Effector memory CD4-positive, alpha-beta T cell (primary cell): ENCODE results near the gene TPRA1.

ENCODE experiments used
- DNase-seq, 3 donors: peaks; one replicate each; pipeline ENCODE4 v3.0.0-alpha.2; 2020
- H3K27ac ChIP-seq: 2 replicates; pipeline ENCODE4 v1.7.0; 2013; ENCODE audit warnings: mild to moderate bottlenecking, low read length, moderate library complexity; ENCODE audit not compliant: insufficient read depth, poor library complexity, severe bottlenecking
- H3K27me3 ChIP-seq: replicated peaks from 2 replicates; pipeline ENCODE4 v1.7.0; 2013; ENCODE audit warnings: mild to moderate bottlenecking, low read length; ENCODE audit not compliant: insufficient read depth, control insufficient read depth, poor library complexity, severe bottlenecking
- H3K36me3 ChIP-seq: 2 replicates; pipeline ENCODE4 v1.7.0; 2013; ENCODE audit warnings: mild to moderate bottlenecking, low read length, moderate library complexity; ENCODE audit not compliant: control insufficient read depth, insufficient read depth
- H3K4me1 ChIP-seq: 2 replicates; pipeline ENCODE4 v1.7.0; 2013; ENCODE audit warnings: low read length, mild to moderate bottlenecking; ENCODE audit not compliant: control insufficient read depth, insufficient read depth, poor library complexity, severe bottlenecking
- H3K4me3 ChIP-seq: 2 replicates; pipeline ENCODE4 v1.7.0; 2013; ENCODE audit warnings: low read length, low read depth, mild to moderate bottlenecking; ENCODE audit not compliant: insufficient read depth, poor library complexity, severe bottlenecking
- H3K9me3 ChIP-seq: 2 replicates; pipeline ENCODE4 v1.7.0; 2013; ENCODE audit warnings: mild to moderate bottlenecking, low read length, moderate library complexity; ENCODE audit not compliant: control insufficient read depth

TPRA1 gene

DNA sequence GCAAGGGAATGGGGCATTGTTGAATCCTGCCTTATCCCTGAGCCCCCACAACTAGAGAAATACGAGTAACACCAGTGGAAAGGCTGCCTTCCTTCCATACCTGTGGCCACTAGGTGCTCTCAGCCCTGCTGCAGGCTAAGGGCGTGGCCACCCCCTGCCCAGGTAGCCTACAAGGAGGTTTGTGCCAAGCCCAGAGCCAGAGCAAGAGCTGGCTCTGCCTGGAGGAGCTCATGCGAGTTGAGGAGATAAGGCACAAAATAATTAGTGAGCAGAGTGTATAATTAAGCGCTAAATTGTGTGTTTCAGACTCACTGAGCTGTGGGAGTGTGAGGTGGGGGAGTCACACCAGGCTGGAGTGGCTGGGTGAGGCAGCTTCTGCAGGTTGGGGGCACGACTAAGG, 49.2 kb downstream of the TPRA1 start:
- Histone ChIP-seq H3K36me3 (no peaks in the 10 kb centered on the region), H3K9me3 (no peaks in the 10 kb centered on the region), H3K27ac (no peak overlapping the region), H3K4me1 (no peaks in the 10 kb centered on the region), H3K27me3 (no peaks in the 10 kb centered on the region), H3K4me3 (no peak overlapping the region)
- no peak for DNase-seq

DNA sequence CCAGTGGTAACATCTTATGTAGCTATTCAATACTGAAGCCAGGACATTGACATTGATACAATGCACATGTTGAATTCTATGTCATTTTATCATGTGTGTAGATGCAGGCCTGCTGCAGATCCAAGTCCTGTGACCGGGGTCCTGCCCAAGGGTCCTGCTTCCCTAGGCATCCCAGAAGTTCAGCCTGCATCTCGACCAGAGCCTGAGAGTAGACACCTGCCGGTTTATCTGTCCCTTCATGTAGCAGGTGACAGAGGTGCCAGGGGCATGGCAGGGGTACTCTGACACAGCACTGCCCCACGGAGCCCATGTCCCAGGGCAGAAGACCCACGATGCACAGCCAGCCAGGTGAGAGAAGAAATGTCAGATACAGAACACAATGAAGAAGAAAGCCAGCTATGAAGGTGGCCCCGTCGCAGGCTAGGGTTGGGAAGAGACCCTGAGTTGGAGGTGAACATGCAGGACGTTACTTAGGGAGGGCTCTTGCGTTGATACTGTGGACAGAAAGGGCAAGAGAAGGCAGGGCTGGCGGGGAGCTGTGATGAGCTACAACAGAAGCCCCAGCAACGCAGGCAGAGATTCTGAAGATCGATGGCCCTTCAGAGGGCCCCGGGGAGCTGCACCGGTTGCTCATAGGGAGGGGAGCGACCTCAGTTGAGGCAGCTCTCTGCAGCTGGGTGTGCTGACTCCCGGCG, 51.0 kb downstream of the TPRA1 start:
- no peak overlapping the region for H3K4me3 ChIP-seq
- no peaks in the 10 kb centered on the region for H3K9me3 ChIP-seq
- no peaks in the 10 kb centered on the region for H3K27me3 ChIP-seq
- H3K4me1 ChIP-seq: no peaks in the 10 kb centered on the region
- H3K27ac ChIP-seq: no peak overlapping the region
- DNase-seq: no peak
- H3K36me3 ChIP-seq: no peaks in the 10 kb centered on the region

DNA sequence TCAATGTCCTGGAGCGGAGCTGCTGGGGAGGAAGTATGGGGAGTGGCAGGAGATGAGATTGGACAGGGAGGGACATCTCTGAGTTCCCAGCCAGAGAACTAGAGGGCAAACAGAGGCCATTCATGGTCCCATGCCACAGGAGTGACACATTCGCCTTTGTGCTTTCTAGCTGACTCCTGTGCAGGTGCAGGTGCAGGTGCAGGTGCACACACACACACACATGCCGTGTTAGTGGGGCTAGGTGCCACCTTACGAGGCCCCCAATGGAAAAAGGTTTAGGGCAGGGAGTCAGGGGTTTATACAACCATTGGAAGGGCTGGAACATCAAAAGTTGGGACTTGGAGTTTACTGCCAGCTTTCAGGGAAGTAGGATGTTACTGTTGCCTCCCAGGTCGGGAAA, 52.0 kb downstream of the TPRA1 start:
- Histone ChIP-seq H3K9me3 (no peaks in the 10 kb centered on the region), H3K4me1 (no peaks in the 10 kb centered on the region), H3K36me3 (no peaks in the 10 kb centered on the region), H3K4me3 (no peak overlapping the region), H3K27ac (no peak overlapping the region), H3K27me3 (no peaks in the 10 kb centered on the region)
- no peak for DNase-seq

DNA sequence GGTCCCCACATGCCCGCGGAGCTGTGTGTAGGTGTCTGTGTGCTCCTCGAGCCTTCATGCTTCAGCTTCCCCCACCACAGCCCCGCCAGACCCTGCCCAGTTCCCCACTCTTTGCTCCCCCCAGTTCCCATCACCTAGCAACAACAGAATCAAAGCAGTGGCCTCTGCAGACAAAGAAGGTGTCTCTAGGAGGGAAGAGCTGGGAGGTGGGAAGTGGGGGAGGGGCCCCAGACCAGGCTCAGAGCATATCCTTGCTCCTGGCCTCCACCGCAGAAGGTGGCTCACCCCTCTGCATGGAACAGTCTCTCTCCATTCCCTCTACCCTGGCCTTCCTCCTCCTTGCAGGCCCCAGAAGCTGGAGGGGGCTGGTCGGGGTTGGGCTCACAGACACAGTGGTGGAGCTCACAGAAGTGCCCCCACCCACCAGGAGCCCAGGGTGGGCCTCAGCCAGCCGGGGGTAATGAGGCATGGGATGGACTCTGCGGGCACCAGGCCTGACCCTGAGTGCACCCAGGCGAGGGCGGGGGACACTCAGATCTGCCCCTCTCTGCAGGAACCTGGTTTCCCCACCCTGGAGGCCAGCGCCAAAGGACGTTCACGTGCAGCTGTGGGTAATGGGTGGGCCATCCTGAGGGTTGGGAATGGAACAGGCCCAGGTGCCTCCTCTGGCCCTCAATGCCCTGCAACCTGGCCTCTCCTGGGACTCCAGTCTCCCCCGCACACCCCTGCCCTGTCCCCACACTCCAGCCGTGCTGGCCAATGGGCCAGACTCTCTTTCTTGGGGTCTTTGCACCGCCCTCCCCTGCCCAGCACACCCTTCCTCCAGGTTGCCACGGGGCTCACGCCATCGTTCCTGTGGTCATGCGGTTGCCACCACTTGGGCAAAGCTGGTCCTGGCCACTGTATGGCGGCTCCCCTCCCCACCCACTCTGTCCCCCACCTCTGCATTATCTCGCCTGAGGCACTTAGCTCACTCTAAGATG, 53.4 kb downstream of the TPRA1 start:
- Histone ChIP-seq H3K27ac (no peak overlapping the region), H3K36me3 (no peaks in the 10 kb centered on the region), H3K4me1 (no peaks in the 10 kb centered on the region), H3K4me3 (no peak overlapping the region), H3K27me3 (no peaks in the 10 kb centered on the region), H3K9me3 (no peaks in the 10 kb centered on the region)
- DNase-seq: no peak

DNA sequence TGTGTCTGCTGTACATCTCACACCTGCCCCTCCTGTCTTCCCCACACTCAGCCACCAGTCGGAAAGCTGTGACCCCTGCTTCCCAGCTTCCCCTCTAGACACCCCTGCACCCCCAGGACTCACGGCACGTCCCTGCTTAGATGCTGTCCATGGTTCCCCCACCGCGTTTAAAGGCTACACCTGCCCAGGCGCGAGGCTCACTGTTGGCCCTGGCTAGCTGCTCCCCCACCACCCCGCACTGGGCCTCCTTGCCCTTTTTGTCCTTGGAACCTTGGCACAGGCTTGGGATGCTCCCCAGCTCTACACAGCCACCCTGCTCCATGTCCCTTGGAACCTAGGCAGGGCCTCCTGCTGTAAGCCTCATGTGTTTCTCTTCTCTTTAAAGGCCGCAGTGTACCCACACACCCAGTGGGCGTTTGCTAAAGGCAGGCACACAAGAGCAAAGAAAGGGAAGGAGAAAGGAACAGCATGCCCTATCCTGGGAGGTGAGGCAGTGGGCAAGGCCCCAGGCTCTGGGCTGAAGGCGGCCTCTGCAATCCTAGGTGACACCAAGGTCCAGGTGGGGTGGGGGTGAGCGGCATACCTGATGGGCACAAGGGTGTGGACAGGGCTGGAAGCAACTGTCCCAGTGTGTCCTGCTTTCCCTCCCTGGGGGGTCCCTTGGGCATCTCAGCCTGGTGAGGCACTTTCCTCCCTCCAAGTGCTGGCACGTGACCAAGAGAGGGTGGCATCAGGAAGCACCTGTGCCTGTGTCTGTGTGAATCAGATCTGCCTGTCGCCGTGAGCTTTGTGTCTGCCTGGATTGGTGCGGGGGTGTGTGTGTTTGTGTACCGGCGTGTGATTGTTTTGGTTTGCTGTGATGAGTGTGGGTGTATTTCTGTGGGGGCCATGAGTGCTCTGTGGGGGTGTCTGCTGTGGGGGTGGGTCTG, 54.4 kb downstream of the TPRA1 start:
- Histone ChIP-seq H3K4me3 (no peak overlapping the region), H3K9me3 (no peaks in the 10 kb centered on the region), H3K27ac (no peak overlapping the region), H3K4me1 (no peaks in the 10 kb centered on the region), H3K36me3 (no peaks in the 10 kb centered on the region), H3K27me3 (no peaks in the 10 kb centered on the region)
- DNase-seq: no peak

DNA sequence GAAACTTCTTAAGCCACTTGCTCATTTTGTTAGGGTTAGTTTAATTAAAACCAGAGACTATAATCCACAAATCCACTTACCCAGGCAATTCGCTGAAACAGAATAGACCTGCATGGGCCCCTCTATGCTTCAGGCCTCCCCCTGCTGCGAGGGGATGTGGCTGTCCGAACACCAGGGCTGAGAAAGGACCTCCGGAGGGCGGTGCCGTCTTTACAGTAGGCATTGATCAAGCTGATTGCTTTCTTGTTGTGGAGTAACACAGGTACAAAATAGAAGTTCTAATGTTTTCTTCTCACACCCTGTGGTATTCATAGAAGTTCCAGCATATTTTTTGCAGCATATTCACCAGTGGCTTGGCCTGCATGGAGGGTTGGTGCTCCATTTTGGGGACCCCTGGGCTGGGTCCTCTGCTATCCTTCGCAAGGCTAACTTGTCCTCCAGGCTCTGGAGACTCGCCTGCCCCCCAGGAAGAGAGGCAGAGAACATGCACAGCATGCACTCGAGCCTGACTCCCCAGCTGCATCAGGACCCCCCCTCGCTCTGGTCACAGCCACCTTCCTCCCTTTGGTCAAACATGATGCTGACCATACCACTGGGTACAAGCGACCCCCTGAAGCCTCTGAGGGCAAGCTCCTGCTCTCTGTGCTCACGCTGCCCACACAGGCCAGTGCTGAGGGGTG, 55.3 kb downstream of the TPRA1 start:
- Histone ChIP-seq H3K36me3 (no peaks in the 10 kb centered on the region), H3K9me3 (no peaks in the 10 kb centered on the region), H3K4me3 (no peak overlapping the region), H3K27ac (no peak overlapping the region), H3K27me3 (no peaks in the 10 kb centered on the region), H3K4me1 (no peaks in the 10 kb centered on the region)
- DNase-seq: no peak

DNA sequence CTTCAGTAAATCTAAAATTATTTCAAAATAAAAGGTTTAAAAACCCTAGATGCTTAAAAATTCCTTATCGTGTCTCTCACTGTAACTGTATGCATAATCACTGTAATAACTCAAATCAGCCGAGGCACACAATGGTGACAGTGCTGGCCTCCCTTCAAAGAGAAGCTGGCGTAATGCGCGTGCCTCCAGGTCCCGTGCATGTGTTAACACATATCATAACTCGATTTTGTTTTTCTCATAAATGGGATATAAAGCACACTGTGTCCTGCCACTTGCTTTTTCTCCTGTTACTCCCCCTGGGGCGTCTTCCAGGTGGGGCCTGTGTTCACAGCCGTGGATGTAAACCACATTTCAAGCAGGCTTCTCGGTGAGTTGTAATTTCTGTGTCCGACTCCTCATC, 56.0 kb downstream of the TPRA1 start:
- Histone ChIP-seq H3K27ac (no peak overlapping the region), H3K36me3 (no peaks in the 10 kb centered on the region), H3K9me3 (no peaks in the 10 kb centered on the region), H3K27me3 (no peaks in the 10 kb centered on the region), H3K4me1 (no peaks in the 10 kb centered on the region), H3K4me3 (no peak overlapping the region)
- DNase-seq: no peak

DNA sequence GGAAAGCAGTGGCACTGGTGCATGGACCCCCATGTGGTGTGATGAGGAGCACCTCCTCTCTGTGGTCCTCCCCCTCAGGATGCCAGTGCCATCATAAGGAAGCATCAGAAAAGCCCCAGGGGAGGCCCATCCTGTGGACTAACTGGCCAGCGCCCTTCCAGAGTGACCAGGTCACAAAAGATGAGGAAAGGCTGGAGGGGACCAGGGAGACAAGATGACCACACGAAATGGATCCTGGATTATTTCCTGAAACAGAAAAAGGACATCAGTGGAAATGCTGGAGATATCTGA, 56.4 kb downstream of the TPRA1 start:
- Histone ChIP-seq H3K27me3 (no peaks in the 10 kb centered on the region), H3K9me3 (no peaks in the 10 kb centered on the region), H3K4me3 (no peak overlapping the region), H3K4me1 (no peaks in the 10 kb centered on the region), H3K36me3 (no peaks in the 10 kb centered on the region), H3K27ac (no peak overlapping the region)
- no peak for DNase-seq

DNA sequence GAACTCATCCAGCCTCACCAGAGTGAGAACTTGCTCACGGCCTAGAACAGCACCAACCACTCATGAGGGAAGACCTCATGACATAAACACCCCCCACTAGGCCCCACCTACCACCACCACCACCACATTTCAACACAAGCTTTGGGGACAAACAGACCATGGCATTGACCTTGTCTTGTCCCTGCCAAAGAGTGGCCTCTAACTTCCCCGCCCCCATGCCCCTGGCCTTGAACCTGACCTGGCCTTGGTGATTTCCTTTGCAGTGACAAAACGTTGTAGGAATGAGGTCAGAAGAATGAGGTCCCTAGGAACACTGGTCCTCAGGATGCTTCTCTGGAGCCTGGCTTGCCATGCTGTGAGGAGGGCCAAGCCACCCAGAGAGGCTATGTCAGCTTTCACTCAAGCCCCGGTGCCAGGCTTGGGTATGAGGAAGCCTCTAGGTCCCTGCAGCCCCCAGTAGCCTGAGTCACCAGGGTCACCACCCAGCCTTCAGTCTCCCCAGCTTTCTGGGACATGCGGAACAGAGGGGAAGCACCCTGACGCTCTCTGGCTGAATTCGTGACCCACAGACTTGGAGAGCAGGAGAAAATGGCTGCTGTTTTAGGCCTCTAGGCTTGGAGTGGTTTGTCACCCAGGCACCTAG, 57.9 kb downstream of the TPRA1 start:
- no peak overlapping the region for H3K4me3 ChIP-seq
- no peaks in the 10 kb centered on the region for H3K9me3 ChIP-seq
- no peak overlapping the region for H3K27ac ChIP-seq
- DNase-seq: no peak
- H3K4me1 ChIP-seq: no peaks in the 10 kb centered on the region
- no peaks in the 10 kb centered on the region for H3K27me3 ChIP-seq
- H3K36me3 ChIP-seq: no peaks in the 10 kb centered on the region
